HepG2 (cell line): ENCODE results near the gene SLIT1. TPM values are rescaled to one million over a fixed set of nuclear protein-coding genes. Genes with fewer than 3 reads are reported as not detected.

Source experiments
- CBX5 ChIP-seq: sonication (generic); formaldehyde crosslinking; IDR thresholded peaks from 2 replicates; pipeline ENCODE4 v1.4.0; 2020; ENCODE audit warnings: missing genetic modification reagents, borderline replicate concordance
- HNF4A ChIP-seq: sonication (generic); formaldehyde crosslinking; IDR thresholded peaks from 2 replicates; pipeline ENCODE4 v1.4.0; 2020; ENCODE audit warnings: missing genetic modification reagents
- JARID2 ChIP-seq: sonication (generic); formaldehyde crosslinking; IDR thresholded peaks from 2 replicates; pipeline ENCODE4 v1.8.1; 2023; ENCODE audit warnings: missing genetic modification reagents, inconsistent platforms; ENCODE audit not compliant: insufficient replicate concordance
- JUNB ChIP-seq: sonication (generic); formaldehyde crosslinking; IDR thresholded peaks from 2 replicates; pipeline ENCODE4 v1.8.0; 2022; ENCODE audit warnings: missing genetic modification reagents, mild to moderate bottlenecking, borderline replicate concordance
- MIXL1 ChIP-seq: IDR thresholded peaks from 2 replicates; pipeline ENCODE4 v1.6.1; 2016
- NR1H2 ChIP-seq: sonication (generic); formaldehyde crosslinking; IDR thresholded peaks from 2 replicates; pipeline ENCODE4 v1.8.1; 2022; ENCODE audit warnings: low read depth, missing genetic modification reagents, borderline replicate concordance
- REPIN1 ChIP-seq: sonication (generic); formaldehyde crosslinking; IDR thresholded peaks from 2 replicates; pipeline ENCODE4 v1.8.0; 2022; ENCODE audit warnings: missing genetic modification reagents, low read depth, mild to moderate bottlenecking, borderline replicate concordance
- SAFB2 ChIP-seq: sonication (generic); formaldehyde crosslinking; IDR thresholded peaks from 2 replicates; pipeline ENCODE4 v1.5.1; 2020; ENCODE audit warnings: missing genetic modification reagents, low read depth, mild to moderate bottlenecking, borderline replicate concordance
- SIX1 ChIP-seq: sonication (generic); formaldehyde crosslinking; IDR thresholded peaks from 2 replicates; pipeline ENCODE4 v1.4.0; 2020; ENCODE audit warnings: missing genetic modification reagents, borderline replicate concordance
- TBX3 ChIP-seq: fragments of 450-650 bp; IDR thresholded peaks from 2 replicates; pipeline ENCODE4 v1.6.1; 2017; ENCODE audit warnings: antibody characterized with exemption, mild to moderate bottlenecking, inconsistent platforms, borderline replicate concordance
- ZNF234 ChIP-seq: sonication (generic); formaldehyde crosslinking; conservative IDR thresholded peaks from 2 replicates; pipeline ENCODE4 v1.5.1; 2020; ENCODE audit warnings: mild to moderate bottlenecking, missing genetic modification reagents
- ZNF577 ChIP-seq: sonication (generic); formaldehyde crosslinking; IDR thresholded peaks from 2 replicates; pipeline ENCODE4 v1.4.0; 2020; ENCODE audit warnings: mild to moderate bottlenecking, low read depth, missing genetic modification reagents, borderline replicate concordance
- polyA plus RNA-seq, 8 experiments: library from polyadenylated mRNA; depleted of rRNA in 3 of 8; stranded (reverse) in 7 of 8; unstranded in 1 of 8; fragments of >200 nt; fragmentation: Illumina TruSeq in 4 of 8; extraction: Trizol in 4 of 8; gene quantifications; 2 replicates each; pipeline versions ENCODE4 v1.2.1 to v1.2.3, GENCODE V29; 2011 to 2016; ENCODE audit warnings: low read depth in 4 of 8, missing spikeins in 1 of 8, mixed read lengths in 1 of 8; ENCODE audit not compliant: insufficient read depth in 1 of 8
- total RNA-seq, 5 experiments: library from RNA; depleted of rRNA; stranded (reverse); fragments of >200 nt; fragmentation: Illumina TruSeq; extraction: Trizol; gene quantifications; 2 replicates each; pipeline ENCODE4 v1.2.3, GENCODE V29; 2016; ENCODE audit warnings: low read depth in 1 of 5
- TF ChIP-seq, protein P1 (sequence below): sonication (generic); formaldehyde crosslinking; IDR thresholded peaks from 2 replicates; pipeline ENCODE4 v1.4.0; 2020; ENCODE audit warnings: mild to moderate bottlenecking, missing genetic modification reagents
- TF ChIP-seq, protein P2 (sequence below), 2 experiments: IDR thresholded peaks; 2 replicates each; pipeline ENCODE4 v1.6.1; 2011 to 2012; ENCODE audit warnings: low read length in 2 of 2, borderline replicate concordance in 1 of 2, low read depth in 1 of 2, mild to moderate bottlenecking in 1 of 2, moderate library complexity in 1 of 2
- TF ChIP-seq, protein P3 (sequence below): sonication (generic); formaldehyde crosslinking; IDR thresholded peaks from 2 replicates; pipeline ENCODE4 v1.5.0; 2020; ENCODE audit warnings: missing genetic modification reagents

The SLIT1 gene
- total and polyA plus RNA-seq, 2 of the 13 experiments (the other 11 are each of a cell fraction or from before 2014, with no cell fraction given): 0.09 to 0.33 TPM

DNA sequence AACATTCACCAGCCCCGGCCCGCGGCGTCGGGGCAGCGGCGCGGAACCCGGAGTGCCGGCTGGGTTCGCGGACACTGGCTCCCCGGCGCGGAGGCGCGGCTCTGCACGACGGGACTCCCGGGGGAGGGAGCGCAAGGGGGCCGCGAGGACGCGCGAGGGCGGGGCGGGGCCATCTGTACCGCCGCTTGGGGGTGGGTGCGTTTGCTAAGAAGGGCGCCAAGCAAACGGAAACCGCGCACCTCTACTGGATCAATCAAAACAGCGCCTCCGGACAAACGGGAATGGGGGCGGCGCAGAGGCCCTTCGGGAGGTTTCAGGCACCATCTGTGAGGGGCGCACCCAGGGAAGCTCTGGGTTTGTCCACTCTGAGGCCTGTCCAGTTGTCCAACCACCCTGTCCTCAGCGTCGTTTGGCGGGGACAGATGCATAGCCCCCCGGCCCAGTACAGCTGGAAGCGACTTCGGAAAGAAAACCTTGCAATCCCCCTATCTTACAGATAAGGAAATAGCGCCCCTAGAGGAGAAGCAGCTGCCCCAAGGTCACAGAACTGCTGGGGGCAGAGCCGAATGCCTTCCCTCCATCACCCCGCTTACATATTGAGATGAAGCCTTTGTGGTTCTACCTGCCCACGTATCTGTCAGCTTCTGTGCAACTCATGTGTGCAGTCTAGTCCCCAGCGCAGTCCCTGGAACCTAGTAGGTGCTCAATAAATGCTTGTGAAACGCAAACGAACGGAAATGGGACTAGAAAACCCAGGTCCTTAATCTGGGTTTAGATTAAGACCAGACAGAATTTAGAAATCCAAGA lies 10.7 kb upstream of the SLIT1 start (continued):
- TF ChIP-seq NR1H2 (CRISPR knock-in tag): no peak
- no peak for TF ChIP-seq ZNF234
- TF ChIP-seq CBX5: no peak
- no peak for TF ChIP-seq HNF4A (CRISPR knock-in tag)
- TF ChIP-seq, protein P1, sequence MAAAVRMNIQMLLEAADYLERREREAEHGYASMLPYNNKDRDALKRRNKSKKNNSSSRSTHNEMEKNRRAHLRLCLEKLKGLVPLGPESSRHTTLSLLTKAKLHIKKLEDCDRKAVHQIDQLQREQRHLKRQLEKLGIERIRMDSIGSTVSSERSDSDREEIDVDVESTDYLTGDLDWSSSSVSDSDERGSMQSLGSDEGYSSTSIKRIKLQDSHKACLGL (CRISPR knock-in tag): no peak
- TF ChIP-seq REPIN1 (CRISPR knock-in tag): no peak
- TF ChIP-seq TBX3: no peak
- TF ChIP-seq SAFB2 (CRISPR knock-in tag): no peak
- TF ChIP-seq, protein P2, sequence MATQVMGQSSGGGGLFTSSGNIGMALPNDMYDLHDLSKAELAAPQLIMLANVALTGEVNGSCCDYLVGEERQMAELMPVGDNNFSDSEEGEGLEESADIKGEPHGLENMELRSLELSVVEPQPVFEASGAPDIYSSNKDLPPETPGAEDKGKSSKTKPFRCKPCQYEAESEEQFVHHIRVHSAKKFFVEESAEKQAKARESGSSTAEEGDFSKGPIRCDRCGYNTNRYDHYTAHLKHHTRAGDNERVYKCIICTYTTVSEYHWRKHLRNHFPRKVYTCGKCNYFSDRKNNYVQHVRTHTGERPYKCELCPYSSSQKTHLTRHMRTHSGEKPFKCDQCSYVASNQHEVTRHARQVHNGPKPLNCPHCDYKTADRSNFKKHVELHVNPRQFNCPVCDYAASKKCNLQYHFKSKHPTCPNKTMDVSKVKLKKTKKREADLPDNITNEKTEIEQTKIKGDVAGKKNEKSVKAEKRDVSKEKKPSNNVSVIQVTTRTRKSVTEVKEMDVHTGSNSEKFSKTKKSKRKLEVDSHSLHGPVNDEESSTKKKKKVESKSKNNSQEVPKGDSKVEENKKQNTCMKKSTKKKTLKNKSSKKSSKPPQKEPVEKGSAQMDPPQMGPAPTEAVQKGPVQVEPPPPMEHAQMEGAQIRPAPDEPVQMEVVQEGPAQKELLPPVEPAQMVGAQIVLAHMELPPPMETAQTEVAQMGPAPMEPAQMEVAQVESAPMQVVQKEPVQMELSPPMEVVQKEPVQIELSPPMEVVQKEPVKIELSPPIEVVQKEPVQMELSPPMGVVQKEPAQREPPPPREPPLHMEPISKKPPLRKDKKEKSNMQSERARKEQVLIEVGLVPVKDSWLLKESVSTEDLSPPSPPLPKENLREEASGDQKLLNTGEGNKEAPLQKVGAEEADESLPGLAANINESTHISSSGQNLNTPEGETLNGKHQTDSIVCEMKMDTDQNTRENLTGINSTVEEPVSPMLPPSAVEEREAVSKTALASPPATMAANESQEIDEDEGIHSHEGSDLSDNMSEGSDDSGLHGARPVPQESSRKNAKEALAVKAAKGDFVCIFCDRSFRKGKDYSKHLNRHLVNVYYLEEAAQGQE (IDR thresholded peaks at IDR 0.05; ENCODE audit: borderline replicate concordance in 1 of 2, low read depth in 1 of 2, low read length in 2 of 2): peak in 1 of 2 experiments; percentile 67; a peak in 2 of 4 replicates
- no peak for TF ChIP-seq JUNB
- no peak for TF ChIP-seq JARID2
- TF ChIP-seq MIXL1 (CRISPR knock-in tag): no peak
- TF ChIP-seq SIX1 (CRISPR knock-in tag): no peak
- TF ChIP-seq ZNF577 (CRISPR knock-in tag): no peak
- TF ChIP-seq, protein P3, sequence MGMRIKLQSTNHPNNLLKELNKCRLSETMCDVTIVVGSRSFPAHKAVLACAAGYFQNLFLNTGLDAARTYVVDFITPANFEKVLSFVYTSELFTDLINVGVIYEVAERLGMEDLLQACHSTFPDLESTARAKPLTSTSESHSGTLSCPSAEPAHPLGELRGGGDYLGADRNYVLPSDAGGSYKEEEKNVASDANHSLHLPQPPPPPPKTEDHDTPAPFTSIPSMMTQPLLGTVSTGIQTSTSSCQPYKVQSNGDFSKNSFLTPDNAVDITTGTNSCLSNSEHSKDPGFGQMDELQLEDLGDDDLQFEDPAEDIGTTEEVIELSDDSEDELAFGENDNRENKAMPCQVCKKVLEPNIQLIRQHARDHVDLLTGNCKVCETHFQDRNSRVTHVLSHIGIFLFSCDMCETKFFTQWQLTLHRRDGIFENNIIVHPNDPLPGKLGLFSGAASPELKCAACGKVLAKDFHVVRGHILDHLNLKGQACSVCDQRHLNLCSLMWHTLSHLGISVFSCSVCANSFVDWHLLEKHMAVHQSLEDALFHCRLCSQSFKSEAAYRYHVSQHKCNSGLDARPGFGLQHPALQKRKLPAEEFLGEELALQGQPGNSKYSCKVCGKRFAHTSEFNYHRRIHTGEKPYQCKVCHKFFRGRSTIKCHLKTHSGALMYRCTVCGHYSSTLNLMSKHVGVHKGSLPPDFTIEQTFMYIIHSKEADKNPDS (CRISPR knock-in tag): no peak
